RKO (cell line): ENCODE measurements around the gene IL11.

ENCODE experiments used
- DNase-seq: peaks from one replicate; pipeline ENCODE4 v3.0.0-alpha.2; 2016; ENCODE audit warnings: low spot score

The IL11 gene

DNA sequence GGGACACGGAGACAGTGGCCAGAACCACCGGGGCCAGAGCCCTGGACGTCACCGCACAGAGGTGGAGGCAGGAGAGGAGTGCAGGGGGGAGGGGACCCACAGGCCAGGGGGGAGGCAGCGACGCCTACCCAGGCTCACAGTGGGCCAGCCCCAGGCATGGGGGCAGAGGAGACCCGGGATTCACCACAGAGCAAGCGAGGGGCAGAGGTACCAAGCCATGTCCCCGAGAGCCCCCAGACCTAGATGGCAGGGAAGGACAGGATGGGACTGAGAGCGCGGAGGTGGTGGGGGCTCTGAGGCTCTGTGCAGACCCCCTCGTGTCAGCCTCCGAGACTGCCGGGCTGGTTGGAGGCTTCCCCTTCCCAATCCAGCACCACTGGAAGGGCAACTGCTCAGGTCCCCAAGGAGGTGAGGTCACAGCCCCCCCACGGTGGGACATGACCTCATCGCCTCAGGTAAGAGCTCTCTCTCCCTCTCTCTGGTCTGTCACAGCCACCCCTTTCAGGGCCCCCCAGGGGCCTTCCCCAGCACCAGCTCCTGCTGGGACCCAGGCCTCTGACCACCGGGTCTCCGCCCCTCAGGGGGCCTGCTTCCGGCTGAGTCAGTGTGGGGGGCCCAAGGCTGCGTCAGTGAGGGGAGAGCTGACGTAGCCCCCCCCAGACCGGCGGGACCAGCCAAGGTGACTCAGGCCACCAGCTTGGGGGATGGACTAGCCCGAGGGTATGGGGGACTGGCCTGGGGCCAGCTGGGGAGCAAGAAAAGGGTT is 2.2 kb upstream of the IL11 start:
- DNase-seq: no peak

DNA sequence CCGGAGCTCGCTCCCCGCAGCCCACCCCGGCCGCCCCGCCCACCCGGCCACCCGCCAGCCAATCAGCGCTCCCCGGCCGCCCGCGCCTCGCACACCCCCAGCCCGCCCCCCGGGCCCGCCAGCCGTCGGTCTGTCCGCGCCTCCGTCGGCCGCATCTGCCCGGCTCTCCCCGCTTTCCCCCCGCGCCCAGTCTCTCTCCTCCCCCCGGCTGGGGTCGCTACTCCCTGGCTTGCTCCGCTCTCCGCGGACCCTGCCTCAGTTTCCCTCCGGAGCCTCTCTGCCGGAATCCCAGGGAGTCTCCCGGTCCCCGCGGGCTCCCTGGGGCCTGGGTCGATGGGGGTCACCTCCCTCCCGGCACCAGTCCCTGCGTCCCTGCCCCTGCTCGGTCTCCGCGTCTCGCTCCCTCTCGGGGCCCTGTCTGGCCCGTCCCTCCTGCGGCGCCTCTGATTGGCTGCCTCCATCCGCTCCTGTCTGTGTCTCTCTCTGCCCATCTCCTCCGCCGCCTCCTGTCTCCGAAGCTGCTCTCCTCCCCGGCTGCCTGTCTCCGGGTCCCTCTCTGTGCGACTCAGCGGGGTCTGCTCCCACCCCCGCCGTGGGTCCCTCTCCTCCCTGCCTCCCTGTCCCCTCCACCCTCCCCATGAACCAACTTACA is 484 bp downstream of the IL11 start:
- peak; percentile 58 for DNase-seq

DNA sequence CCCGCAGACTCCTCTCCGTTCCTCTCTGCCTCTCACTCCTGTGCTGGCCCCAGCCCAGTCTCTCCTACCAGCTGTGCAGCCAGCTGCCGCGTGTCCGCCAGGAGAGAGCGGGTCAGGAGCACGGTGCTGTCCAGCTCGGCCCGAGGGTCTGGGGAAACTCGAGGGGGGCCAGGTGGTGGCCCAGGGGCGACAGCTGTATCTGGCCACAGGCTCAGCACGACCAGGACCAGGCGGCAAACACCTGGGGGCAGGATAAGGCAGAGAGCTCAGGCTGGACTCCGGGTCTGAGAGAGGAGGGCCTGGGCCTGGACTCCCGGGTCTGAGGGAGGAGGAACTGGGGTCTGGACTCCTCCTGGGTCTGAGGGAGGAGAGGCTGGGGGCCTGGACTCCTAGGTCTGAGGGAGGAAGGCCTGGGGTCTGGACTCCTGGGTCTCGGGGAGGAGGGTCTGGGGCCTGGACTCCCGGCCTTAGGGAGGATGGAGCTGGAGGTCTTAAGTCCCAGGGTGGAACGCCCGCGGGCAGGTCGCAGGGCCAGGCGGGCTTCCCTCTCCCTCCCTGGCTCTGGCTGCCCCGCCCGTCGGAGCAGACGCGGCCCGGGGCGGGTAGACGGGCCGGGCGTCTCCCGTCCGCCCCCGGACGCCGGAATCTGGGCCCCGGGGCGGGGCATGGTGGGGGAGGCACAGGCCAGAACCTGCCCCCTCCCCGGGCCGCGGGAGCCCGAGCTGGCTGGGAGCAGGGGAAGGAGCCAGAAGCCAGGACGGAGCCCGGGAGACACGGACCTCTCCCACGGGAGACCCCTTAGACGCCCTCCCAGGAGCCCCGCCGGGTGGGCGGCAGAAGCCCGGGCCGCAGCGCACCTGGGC is 1.3 kb downstream of the IL11 start:
- DNase-seq: peak; percentile 46

DNA sequence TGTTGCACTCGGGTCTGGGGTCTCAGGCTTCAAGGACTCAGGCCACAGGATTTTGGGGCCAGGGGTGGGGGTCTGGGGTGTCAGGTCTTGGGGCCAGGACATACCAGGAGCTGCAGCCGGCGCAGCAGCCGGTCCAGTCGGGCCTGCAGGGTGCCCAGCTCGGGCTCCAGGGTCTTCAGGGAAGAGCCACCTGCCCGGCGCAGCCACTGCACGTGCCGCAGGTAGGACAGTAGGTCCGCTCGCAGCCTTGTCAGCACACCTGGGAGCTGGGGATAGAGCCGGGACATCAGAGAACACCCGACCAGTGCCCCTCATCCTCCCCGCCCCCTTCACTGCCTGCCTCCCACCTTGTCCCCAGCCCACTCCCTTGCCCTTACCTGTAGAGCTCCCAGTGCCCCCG is 2.2 kb downstream of the IL11 start:
- DNase-seq: no peak

DNA sequence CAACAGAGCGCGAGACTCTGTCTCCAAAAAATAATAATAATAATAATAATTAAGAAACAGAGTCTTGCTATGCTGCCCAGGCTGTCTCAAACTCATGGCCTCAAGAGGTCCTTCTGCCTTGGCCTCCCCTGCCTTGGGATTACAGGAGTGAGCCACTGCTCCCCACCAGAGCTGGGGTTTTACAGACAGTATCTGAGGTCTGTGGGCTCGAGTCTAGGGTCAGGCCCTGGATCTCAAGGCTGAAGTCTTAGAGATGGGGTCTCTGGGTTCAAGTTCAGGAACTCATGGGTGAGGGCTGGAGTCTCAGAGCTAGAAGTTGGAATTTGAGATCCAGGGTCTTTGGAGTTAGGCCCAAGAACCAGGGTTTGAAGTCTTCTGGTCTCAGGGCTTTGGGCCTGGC is 3.5 kb downstream of the IL11 start:
- DNase-seq: no peak

DNA sequence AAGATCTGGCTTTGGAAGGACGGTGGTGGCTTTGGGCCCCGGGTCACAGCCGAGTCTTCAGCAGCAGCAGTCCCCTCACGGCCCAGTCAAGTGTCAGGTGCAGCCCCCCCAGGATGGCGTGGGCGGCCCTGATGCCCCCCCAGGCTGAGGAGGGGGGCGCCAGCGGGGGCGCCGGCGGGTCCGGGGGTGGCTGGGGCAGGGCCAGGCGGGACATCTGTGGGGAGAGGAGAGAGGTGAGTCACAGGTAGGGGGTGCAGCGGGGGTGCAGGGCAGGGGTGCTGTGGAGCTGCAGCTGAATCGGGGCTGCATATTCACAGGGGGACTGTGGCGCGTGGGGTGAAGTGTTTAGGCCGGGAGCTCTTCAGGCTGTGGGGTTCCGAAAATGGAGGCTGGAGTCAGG is 4.3 kb downstream of the IL11 start:
- DNase-seq: no peak

DNA sequence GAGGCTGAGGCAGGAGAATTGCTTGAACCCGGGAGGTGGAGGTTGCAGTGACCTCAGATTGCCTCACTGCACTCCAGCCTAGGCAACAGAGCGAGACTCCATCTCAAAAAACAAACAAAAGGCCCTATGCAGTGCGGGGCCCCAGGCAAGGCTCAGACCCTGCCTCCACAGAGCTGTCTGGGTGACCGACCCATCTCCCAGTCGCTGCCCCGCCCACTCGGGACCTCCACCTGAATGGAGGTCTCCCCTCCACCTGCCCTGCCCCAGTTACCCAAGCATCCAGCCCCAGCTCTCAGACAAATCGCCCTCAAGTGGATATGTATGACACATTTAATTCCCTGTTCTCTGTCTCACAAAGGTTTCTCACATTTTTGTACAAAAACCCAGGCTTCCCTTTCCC is 5.0 kb downstream of the IL11 start:
- DNase-seq: no peak

DNA sequence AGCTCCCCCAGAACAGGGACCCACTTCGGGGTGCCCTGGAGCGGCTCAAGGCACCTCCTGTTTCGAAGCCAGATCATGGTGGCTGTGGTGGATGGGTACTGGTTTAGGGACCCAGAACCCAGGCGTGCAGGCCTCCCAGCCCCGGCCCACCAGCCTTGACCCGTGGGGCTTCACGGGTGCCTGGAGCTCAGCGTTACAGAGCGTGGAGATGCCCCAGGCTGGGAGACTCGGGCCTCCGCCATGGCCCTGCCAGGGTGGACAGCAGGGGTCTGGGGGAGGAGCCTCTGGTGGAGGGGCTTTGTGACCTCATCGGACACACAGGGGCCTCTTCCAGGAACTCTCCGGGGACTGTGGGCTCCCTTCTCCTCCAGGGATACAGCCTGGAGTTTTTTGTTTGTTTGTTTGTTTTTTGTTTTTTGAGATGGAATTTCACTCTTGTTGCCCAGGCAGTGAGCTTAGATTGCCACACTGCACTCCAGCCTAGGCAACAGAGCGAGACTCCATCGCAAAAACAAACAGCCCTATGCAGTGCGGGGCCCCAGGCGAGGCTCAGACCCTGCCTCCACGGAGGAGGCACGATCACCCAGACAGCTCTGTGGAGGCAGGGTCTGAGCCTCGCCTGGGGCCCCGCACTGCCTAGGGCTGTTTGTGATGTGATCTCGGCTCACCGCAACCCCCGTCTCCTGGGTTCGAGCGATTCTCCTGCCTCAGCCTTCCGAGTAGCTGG is 7.1 kb downstream of the IL11 start, which contains the start of gene GARIN5B:
Gene GARIN5B, minus strand, starts transcription at position 271 of the 727 bp plus-strand sequence. Its CDS starts 194 bp downstream, at position 77.
- DNase-seq: no peak

DNA sequence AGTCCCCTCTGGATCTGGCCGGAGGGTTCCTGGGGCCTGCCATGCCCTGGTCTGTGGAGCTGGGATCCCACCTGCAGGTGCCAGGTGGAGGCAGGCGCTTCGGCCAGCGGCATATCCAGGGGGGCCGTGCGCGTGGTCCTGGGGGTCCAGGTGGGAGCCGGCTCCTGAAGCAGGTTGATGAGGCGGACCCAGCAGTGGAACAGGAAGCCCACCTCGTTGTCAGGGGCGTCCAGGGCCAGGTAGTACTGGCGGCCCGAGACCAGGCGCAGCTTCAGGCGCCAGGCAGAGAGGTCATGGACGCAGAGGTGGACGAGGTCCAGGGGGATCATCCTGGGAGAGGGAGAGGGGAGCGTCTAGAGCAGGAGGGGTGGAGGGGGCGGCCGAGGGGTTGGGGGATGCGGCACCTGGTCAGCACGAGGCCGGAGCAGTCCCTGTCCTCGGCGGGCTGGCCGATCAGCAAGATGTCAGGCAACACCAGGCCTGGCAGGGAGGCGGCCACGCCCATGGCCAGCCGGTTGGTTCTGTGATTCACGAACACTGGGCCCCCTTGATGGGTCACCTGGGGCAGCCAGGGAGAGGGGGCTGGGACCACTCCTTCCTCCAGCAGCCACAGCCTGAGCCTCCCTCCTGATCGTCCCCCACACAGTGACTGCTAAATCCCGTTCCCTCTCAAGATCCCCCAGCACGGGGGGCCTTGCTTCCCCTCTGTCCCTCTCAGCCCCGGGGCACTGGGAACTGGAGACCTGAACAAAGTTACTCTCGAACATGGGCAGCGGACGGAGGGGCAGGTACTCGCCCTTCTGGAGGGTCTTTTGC is 7.9 kb downstream of the IL11 start:
- no peak for DNase-seq

DNA sequence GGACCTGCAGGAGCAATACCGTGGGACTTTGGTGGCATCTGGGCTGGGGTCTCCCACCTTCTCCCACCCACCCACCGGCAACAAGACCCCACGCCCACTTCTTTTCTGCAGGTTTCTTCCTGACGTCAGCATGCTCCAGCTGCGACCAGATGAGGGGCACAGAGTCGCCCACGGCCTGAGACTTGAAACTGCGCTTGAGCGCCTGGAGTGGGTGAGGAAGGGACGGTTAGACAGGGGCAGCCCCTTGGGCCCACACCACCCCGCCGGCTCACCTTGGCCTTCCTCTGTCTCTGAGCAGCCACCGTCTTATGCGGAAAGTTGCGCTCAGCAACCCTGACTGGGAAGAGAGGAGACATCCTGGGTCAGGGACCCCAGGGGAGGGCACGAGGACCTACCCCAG is 9.4 kb downstream of the IL11 start:
- no peak for DNase-seq

DNA sequence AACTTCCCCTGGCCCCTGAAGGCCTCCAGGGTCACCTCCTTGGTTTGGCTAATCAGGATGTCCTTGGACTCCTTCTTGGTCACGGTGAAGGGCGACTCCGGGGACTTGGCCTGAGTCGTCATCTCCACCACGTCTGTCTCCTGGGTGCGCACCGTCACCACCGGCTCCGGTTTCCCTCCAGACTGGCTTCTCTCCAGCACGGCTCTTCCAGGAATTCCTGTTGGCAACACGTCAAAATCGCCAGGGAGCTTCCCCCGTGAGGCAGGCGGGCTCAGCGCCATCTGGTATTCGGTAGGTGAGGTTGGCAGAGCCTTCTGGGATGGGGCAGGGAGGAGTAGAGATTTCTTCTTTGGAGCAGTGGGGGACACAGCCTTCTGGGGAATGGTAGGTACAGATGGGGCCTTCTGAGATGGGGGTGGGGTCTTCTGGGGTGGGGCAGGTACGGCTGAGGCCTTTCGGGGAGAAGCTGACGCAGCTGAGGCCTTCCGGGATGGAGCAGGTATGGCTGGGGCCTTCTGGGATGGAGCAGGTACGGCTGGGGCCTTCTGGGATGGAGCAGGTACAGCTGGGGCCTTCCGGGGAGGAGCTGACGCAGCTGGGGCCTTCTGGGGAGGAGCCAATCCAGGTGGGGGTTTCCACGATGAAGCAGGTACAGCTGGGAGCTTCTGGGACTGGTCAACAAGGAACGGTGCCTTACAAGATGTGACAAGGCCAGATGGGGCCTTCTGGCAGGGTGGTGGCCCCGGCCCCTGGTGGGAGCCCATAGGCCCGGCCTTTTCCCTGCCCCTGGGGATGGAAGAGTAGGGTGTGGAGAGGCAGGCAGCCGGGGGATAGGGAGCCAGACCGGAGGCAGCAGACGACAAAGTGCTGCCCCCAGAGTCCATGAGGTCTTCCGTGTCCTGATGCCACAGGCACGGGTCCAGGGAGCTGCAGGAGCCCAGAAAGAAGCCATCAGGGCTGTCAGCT is 11.0 kb downstream of the IL11 start:
- DNase-seq: no peak

DNA sequence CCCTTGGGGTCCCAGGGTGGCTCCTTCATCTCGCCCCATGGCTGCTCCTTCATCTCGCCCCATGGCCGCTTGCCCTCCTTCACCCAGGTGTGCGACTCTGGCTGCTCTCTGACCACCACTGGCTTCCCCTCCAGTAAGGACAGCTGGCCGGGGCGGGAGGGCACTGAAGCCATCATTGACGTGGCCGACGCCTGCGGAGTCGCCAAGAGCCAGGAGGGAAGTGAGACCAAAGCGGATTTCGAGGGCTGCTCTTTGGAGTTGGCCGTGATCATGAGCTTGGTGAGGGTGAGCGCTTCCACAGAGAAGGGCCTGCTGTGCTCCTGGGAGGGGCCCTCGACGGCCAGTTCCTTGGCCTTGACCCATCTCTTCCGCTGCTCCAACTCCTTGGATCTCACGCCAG is 11.8 kb downstream of the IL11 start:
- no peak for DNase-seq

DNA sequence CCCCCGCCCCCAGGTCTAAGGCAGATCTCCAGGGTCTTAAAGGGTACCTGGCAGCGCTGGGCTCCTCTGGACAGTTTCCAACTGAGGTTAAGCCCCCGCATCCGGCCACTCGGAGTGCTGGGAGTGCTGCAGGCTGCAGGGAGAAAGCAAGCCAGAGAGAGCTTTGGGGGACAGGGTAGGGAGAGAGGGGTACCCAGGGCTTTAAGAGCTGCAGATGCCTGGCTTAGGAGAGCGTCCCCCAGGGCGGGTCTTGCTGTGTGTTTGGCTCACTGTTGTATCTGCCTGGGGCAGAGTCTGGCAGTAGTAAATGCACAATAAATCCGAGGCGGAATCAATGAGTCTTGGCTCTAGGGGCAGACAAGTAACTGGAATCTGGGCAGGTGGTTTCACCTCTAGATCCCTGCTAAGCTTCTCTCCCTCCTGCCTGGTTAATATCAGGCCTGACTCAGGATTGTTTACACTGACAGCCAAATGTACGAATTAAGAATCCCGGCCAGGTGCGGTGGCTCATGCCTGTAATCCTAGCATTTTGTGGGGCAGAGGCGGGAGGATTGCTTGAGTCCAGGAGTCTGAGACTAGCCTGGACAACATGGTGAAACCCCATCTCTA is 14.9 kb downstream of the IL11 start:
- no peak for DNase-seq

DNA sequence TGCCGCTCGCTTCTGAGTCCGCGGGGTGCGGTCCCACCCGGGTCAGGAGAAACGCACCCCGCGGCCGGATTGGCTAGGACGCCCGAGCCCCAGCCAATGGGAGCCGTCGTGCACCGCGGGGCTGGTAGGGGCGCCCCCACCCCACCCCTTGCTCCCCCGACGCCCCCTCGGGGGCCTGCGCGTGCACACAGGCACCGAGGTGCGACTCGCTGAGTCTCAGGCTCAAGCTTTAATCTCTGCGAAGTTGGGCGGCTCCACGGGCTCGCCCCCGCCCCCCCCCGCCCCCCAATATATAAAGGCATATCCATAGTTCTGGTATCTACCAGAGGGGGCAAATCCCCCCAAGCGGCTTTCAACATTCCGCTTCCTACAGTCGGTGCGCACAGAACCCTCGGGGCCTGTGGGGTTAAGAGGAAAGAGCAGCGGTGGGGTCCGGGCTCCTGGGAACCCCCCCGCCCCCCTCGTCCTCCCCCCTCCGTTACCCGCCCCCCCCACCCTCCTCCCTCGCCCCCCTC is 15.5 kb downstream of the IL11 start, which contains the start of gene COX6B2:
Gene COX6B2, minus strand, starts transcription at position 22 of the 515 bp plus-strand sequence. CDS start 198 bp downstream, outside the sequence.
- no peak for DNase-seq

DNA sequence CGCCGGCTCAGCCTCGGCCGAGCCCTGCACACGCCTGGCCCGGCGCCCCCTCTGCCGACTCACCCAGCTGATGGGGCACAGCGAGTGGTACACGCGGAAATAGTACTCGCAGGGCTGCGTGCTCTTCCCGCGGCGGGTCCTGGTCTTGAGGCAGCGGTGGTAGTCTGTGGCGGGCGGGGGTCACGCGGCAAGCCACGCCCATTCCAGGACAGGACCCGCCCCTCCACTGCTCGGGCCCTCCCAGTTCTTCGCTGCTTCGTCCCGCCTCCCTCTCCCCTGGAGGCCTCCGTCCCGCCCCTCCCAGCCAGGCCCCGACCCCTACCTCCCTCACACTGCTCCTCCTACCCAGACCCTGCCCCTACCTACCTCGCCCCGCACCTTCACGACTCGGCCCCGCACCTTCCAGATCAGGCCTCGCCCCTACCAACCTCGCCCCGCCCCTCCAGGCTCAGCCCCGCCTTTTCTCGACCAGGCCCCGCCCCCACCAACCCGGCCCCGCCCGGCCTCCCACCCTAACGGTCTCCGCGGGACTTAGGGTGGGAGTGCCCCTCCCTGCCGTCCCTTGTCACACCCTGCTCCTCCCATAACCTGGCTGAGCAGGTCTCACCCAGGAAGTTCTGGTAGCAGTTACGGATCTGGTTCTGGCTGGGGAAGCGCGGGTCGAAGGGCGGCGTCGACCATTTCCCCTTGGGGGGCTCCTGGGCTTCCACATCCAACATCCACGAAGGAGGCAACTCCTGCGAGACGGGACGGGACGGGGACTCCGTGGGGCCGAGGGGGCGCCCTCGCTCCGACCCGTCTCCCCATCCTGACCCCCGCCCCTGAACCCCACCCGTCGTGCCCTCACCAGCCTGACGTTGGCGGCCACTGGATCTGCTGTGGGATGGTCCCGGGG is 16.2 kb downstream of the IL11 start:
- peak; percentile 45 for DNase-seq

DNA sequence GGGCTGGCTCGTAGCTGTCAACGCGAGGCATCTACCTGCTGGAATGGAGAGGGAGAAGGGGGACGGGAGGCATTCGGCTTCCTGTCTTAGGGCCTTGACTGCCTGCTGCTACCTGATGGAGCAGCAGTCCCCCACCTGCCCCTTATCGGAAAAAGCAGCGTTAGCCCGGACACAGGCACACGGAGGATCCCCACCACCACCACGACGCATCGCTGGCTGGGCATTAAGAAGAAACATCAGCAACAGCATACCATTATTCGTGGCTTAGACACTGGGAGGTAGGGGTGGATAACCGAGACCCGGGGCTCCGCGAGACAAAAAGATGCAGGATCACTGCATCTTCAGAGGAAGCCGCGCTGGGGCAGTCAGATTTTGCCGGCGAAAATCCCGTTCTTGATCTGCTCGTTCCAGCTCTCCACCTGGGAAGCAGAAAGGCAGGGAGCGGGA is 16.9 kb downstream of the IL11 start:
- DNase-seq: no peak

DNA sequence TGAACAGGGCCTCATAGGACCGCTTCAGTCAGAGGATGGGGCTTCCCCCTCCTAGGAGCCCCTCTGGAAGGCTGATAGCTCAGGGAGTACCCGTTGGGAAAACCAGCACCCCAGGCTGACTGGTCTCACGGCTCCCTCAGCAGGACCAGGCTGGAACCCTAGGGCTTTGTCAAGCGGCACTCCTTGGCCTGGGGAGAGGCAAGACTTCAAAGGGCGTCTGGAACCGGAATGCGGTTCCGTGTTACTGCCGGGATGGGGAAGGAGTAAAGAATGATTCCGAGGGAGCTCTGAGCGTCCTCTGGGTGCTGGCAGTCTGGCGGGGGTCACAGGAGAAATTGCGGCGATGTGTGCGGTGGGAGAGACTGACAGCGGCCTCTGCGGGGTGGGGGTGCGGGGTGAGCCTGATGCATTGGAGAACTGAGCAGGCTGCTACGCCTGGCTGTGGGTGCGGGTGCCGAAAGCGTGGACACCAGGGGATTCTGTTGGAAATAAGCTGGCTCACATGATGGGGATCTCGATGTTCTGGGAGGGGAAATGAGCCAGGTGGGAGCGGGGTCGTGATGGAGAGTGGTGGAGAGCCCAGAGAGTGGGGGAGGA is 17.6 kb downstream of the IL11 start:
- no peak for DNase-seq

DNA sequence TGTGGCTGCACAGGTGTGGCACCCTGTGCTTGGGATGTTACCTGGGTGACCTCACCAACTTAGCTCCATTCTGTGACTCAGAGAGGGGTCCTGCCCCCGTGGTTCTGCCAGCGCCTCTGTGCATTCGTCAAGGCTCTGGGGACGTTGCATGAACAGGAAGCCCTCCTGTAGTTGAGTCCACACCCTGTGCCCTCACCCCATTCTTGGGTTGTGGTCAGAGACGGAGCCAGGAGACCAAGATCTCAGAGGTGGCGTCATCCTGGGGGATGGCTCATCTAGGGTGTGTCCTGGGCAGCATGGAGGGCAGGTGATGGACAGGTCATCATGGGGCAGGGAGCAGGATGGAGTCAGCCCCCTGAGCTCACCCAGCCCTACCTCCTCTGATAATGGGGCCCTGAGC is 18.2 kb downstream of the IL11 start:
- no peak for DNase-seq
